H1 (cell line): ENCODE data around the gene TSEN2. TPM values are rescaled to one million over a fixed set of nuclear protein-coding genes. Genes with fewer than 3 reads are reported as not detected.

Experiments
- CTCF ChIA-PET: fragments of 300-600 bp; sonication (Branson Sonifier 250); formaldehyde crosslinking; loops from one replicate; lab custom pipeline; 2021; ENCODE audit not compliant: partially characterized antibody; lab: Charles Lee
- POLR2A ChIA-PET: fragments of 300-600 bp; sonication (Branson Sonifier 250); formaldehyde crosslinking; loops from one replicate; lab custom pipeline; 2021; ENCODE audit warnings: inconsistent platforms; ENCODE audit not compliant: partially characterized antibody; lab: Charles Lee
- DNase-seq, 2 experiments: peaks; one replicate each; pipeline versions ENCODE4 v3.0.0 to v3.0.0-alpha.2; 2010 to 2022; ENCODE audit warnings: low spot score in 2 of 2, low read depth in 1 of 2, mixed read lengths in 1 of 2
- FAIRE-seq: peaks from 2 replicates; lab custom pipeline; 2011; peaks lifted over from hg19 to GRCh38; lab: Jason Lieb, UNC
- H2AFZ ChIP-seq: 2 replicates; pipeline ENCODE4 v1.8.1; 2012; ENCODE audit warnings: low read length, inconsistent platforms
- H2AK5ac ChIP-seq: 2 replicates; pipeline ENCODE4 v1.6.1; 2013; ENCODE audit warnings: low read depth, low read length
- H2BK120ac ChIP-seq: replicated peaks from 2 replicates; pipeline ENCODE3; 2013; ENCODE audit warnings: low read depth, low read length, inconsistent platforms
- H2BK12ac ChIP-seq: 2 replicates; pipeline ENCODE4 v1.6.1; 2013; ENCODE audit warnings: low read depth, low read length
- H2BK15ac ChIP-seq: 2 replicates; pipeline ENCODE4 v1.6.1; 2013; ENCODE audit warnings: low read length
- H2BK20ac ChIP-seq: 2 replicates; pipeline ENCODE4 v1.6.1; 2013; ENCODE audit warnings: low read length
- H2BK5ac ChIP-seq: 2 replicates; pipeline ENCODE4 v1.6.1; 2013; ENCODE audit warnings: low read depth, low read length
- H3K14ac ChIP-seq: 2 replicates; pipeline ENCODE4 v1.6.1; 2013; ENCODE audit warnings: inconsistent platforms; ENCODE audit not compliant: insufficient read length
- H3K18ac ChIP-seq: 2 replicates; pipeline ENCODE4 v1.6.1; 2013; ENCODE audit warnings: low read length; ENCODE audit errors: extremely low read depth
- H3K23ac ChIP-seq: 2 replicates; pipeline ENCODE4 v1.6.1; 2013; ENCODE audit warnings: inconsistent platforms; ENCODE audit not compliant: insufficient read length
- H3K23me2 ChIP-seq: 2 replicates; pipeline ENCODE4 v1.6.1; 2013; ENCODE audit warnings: low read depth, low read length
- H3K27ac ChIP-seq: 2 replicates; pipeline ENCODE4 v1.6.1; 2011; ENCODE audit warnings: low read depth, low read length, inconsistent platforms
- H3K27me3 ChIP-seq, 4 experiments: replicated peaks in 1 of 4; 1 replicate in 1 of 4; 2 replicates in 3 of 4; pipeline versions ENCODE4 v1.6.1 to v1.8.1; 2011 to 2013; ENCODE audit warnings: low read length in 3 of 4, mild to moderate bottlenecking in 3 of 4, inconsistent platforms in 2 of 4, mixed read lengths in 2 of 4, moderate library complexity in 1 of 4; ENCODE audit not compliant: control insufficient read depth in 3 of 4, insufficient read depth in 3 of 4; ENCODE audit errors: extremely low read depth in 1 of 4
- H3K36me3 ChIP-seq, 4 experiments: 2 replicates each; pipeline versions ENCODE4 v1.6.1 to v1.8.1; 2011 to 2013; ENCODE audit warnings: mild to moderate bottlenecking in 4 of 4, low read length in 3 of 4, moderate library complexity in 2 of 4, control low read depth in 1 of 4, inconsistent platforms in 1 of 4; ENCODE audit not compliant: insufficient read depth in 4 of 4, control insufficient read depth in 2 of 4
- H3K4ac ChIP-seq: replicated peaks from 2 replicates; pipeline ENCODE3; 2013; ENCODE audit warnings: low read length, low read depth, mixed read lengths, inconsistent platforms; ENCODE audit not compliant: insufficient read length
- H3K4me1 ChIP-seq, 4 experiments: replicated peaks in 1 of 4; 1 replicate in 1 of 4; 2 replicates in 3 of 4; pipeline versions ENCODE4 v1.6.1 to v1.8.1; 2011 to 2013; ENCODE audit warnings: low read length in 3 of 4, inconsistent platforms in 2 of 4, mixed read lengths in 1 of 4; ENCODE audit not compliant: insufficient read depth in 4 of 4, control insufficient read depth in 3 of 4
- H3K4me2 ChIP-seq, 2 experiments: 2 replicates each; pipeline versions ENCODE4 v1.6.1 to v1.8.1; 2011 to 2013; ENCODE audit warnings: low read depth in 2 of 2, low read length in 2 of 2, control low read depth in 1 of 2, inconsistent platforms in 1 of 2, mild to moderate bottlenecking in 1 of 2; ENCODE audit not compliant: insufficient read depth in 1 of 2
- H3K4me3 ChIP-seq, 4 experiments: fragments of 200-600, 300-600 bp in 1 of 4; sonication (generic), shearing (Covaris generic), sonication (Bioruptor Twin) in 1 of 4; 2 replicates each; pipeline versions ENCODE4 v1.5.1 to v1.8.1; 2011 to 2016; ENCODE audit warnings: low read length in 4 of 4, low read depth in 3 of 4, control low read depth in 2 of 4, inconsistent platforms in 2 of 4, mild to moderate bottlenecking in 2 of 4, mixed read lengths in 1 of 4, moderate library complexity in 1 of 4; ENCODE audit not compliant: insufficient read depth in 2 of 4; ENCODE audit errors: extremely low read depth in 1 of 4
- H3K56ac ChIP-seq: replicated peaks from 2 replicates; pipeline ENCODE3; 2013; ENCODE audit warnings: low read depth, mild to moderate bottlenecking, mixed read lengths, low read length, inconsistent platforms; ENCODE audit not compliant: insufficient read length
- H3K79me1 ChIP-seq: 2 replicates; pipeline ENCODE4 v1.6.1; 2013; ENCODE audit warnings: low read depth, low read length, control low read depth
- H3K79me2 ChIP-seq, 2 experiments: 2 replicates each; pipeline versions ENCODE4 v1.6.1 to v1.8.1; 2012 to 2013; ENCODE audit warnings: low read length in 2 of 2, mild to moderate bottlenecking in 2 of 2, inconsistent platforms in 1 of 2; ENCODE audit not compliant: insufficient read depth in 2 of 2, control insufficient read depth in 1 of 2
- H3K9ac ChIP-seq, 4 experiments: replicated peaks in 1 of 4; 1 replicate in 1 of 4; 2 replicates in 3 of 4; pipeline versions ENCODE4 v1.6.1 to v1.8.1; 2011 to 2013; ENCODE audit warnings: low read depth in 3 of 4, low read length in 3 of 4, control low read depth in 2 of 4, mild to moderate bottlenecking in 2 of 4, moderate library complexity in 2 of 4, inconsistent platforms in 1 of 4; ENCODE audit errors: extremely low read depth in 1 of 4
- H3K9me3 ChIP-seq, 2 experiments: 2 replicates each; pipeline versions ENCODE4 v1.6.1 to v1.8.1; 2012 to 2013; ENCODE audit warnings: mild to moderate bottlenecking in 2 of 2, moderate library complexity in 2 of 2, control low read depth in 1 of 2, inconsistent platforms in 1 of 2, low read depth in 1 of 2, low read length in 1 of 2, mixed read lengths in 1 of 2; ENCODE audit not compliant: insufficient read depth in 2 of 2
- H4K20me1 ChIP-seq, 2 experiments: replicated peaks in 1 of 2; 2 replicates each; pipeline versions ENCODE3 to v1.8.1; 2011 to 2013; ENCODE audit warnings: inconsistent platforms in 2 of 2, low read length in 2 of 2, mild to moderate bottlenecking in 1 of 2; ENCODE audit not compliant: insufficient read depth in 2 of 2, control insufficient read depth in 1 of 2
- H4K5ac ChIP-seq: 2 replicates; pipeline ENCODE4 v1.6.1; 2013; ENCODE audit warnings: low read length, low read depth, mixed read lengths, inconsistent platforms; ENCODE audit not compliant: insufficient read length
- H4K8ac ChIP-seq: 2 replicates; pipeline ENCODE4 v1.8.0; 2013; ENCODE audit warnings: mild to moderate bottlenecking, moderate library complexity, low read length, inconsistent platforms; ENCODE audit not compliant: insufficient read depth; ENCODE audit errors: extremely low read depth
- H4K91ac ChIP-seq: replicated peaks from 2 replicates; pipeline ENCODE3; 2013; ENCODE audit warnings: low read length, mixed read lengths, inconsistent platforms; ENCODE audit not compliant: insufficient read length
- CTBP2 ChIP-seq: IDR thresholded peaks from 2 replicates; pipeline ENCODE4 v1.7.0; 2011; ENCODE audit warnings: borderline replicate concordance, mild to moderate bottlenecking, moderate library complexity, mixed read lengths, low read length; ENCODE audit not compliant: insufficient read depth, insufficient read length
- EZH2 ChIP-seq: fragments of 200-600 bp; sonication (generic); IDR thresholded peaks from 2 replicates; pipeline ENCODE4 v1.7.1; 2012; ENCODE audit warnings: low read depth, mild to moderate bottlenecking, moderate library complexity, low read length, inconsistent platforms; ENCODE audit not compliant: severe bottlenecking
- JUND ChIP-seq: IDR thresholded peaks from 2 replicates; pipeline ENCODE4 v1.6.1; 2011; ENCODE audit warnings: mild to moderate bottlenecking, improper control_type of control experiment, low read length
- PHF8 ChIP-seq: fragments of 200-600 bp; sonication (generic); conservative IDR thresholded peaks from 2 replicates; pipeline ENCODE4 v1.7.1; 2012; ENCODE audit warnings: low read depth, mild to moderate bottlenecking, inconsistent platforms, low read length, moderate library complexity
- POLR2AphosphoS5 ChIP-seq: IDR thresholded peaks from 2 replicates; pipeline ENCODE4 v1.6.1; 2011; ENCODE audit warnings: low read depth, low read length
- WGBS, 2 experiments: shearing (Covaris generic) in 1 of 2; methylation state at CpG; one replicate each; pipeline versions ENCODE4 v1.1.6 to v1.1.7; 2013 to 2015; ENCODE audit warnings: low lambda C conversion rate in 2 of 2, mixed read lengths in 2 of 2, inconsistent platforms in 1 of 2, low coverage in 1 of 2, missing lambda C conversion rate in 1 of 2; ENCODE audit not compliant: insufficient replicate concordance in 2 of 2, insufficient coverage in 1 of 2, insufficient read length in 1 of 2; ENCODE audit errors: extremely low coverage in 1 of 2, missing lambda C conversion rate in 1 of 2; 5-methylcytosine and 5-hydroxymethylcytosine counted together
- polyA plus RNA-seq, 7 experiments: library from polyadenylated mRNA; depleted of rRNA in 3 of 7; stranded (reverse) in 5 of 7; unstranded in 2 of 7; fragments of >200 nt in 5 of 7; fragments of 200-250 nt in 2 of 7; gene quantifications; 1 replicate in 5 of 7; 2 replicates in 1 of 7; 4 replicates in 1 of 7; pipeline versions ENCODE4 v1.2.1 to v1.2.3, GENCODE V29; 2011 to 2013; ENCODE audit warnings: missing spikeins in 2 of 7, mixed read lengths in 2 of 7
- total RNA-seq: library from RNA; stranded (reverse); fragmentation: NEBNext Ultra II Directional; extraction: Animal tissue kit (Norgen Biotek cat#: 25700); gene quantifications from 2 replicates; pipeline ENCODE4 v1.2.1, GENCODE V29; 2021

TSEN2 gene
- total and polyA plus RNA-seq, 2 of the 8 experiments (the other 6 are each of a cell fraction or from before 2014, with no cell fraction given), result 16.1 to 22.4 TPM

DNA sequence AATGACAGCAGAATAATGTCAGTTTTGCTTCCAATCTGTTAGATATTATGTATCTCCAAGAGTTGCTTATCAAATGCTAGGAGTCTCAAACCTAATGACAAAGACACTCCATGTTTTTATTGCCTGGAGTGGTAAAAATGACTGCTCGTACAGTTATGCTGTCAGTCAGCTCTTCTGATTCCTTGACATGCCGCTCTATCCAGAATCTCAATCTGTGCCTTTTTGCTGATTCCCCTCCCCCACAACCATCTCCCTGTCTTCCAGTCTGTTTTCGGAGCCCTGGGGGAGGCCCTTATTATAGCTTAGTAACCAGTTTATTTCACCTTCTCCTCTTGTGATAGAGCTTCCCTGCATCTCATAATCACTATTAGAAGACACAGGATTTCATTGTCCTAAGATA lies 75.2 kb downstream of the TSEN2 start:
- no peak overlapping the region for H2BK120ac ChIP-seq
- no peak overlapping the region for H2BK5ac ChIP-seq
- H3K79me1 ChIP-seq, result peaks cover 6% of the 10 kb centered on the region; the same call in 1 of the 2 replicates
- 86% methylated on average over 3 of the region's 3 CpGs; no CpG with 5 or more reads in 1 of the 2 experiments for WGBS, 2 experiments
- H2AK5ac ChIP-seq, result no peak overlapping the region
- H3K9me3 ChIP-seq, result no peaks in the 10 kb centered on the region
- H3K23me2 ChIP-seq, result peaks cover 7% of the 10 kb centered on the region
- DNase-seq (no peak), FAIRE-seq (no peak)
- H2AFZ ChIP-seq, result no peak overlapping the region
- H3K36me3 ChIP-seq, result no peaks in the 10 kb centered on the region
- H4K8ac ChIP-seq, result no peak overlapping the region
- ChIA-PET CTCF (interaction anchor here (0.6 to 1.4 kb wide), 3 partner anchors 18 to 826 kb away, joined by 3 read pairs; partner anchors contain the start of gene RAF1), POLR2A (interaction anchor here (1.2 to 1.3 kb wide), 3 partner anchors 17 to 104 kb away, joined by 3 to 4 read pairs (median 3); partner anchors contain the start of gene RAF1)
- H2BK15ac ChIP-seq, result no peak overlapping the region
- H3K4me3 ChIP-seq, result no peak overlapping the region
- no peak overlapping the region for H3K14ac ChIP-seq
- no peak overlapping the region for H2BK12ac ChIP-seq
- no peak overlapping the region for H3K4ac ChIP-seq
- no peak for TF ChIP-seq POLR2AphosphoS5
- TF ChIP-seq PHF8, result no peak
- TF ChIP-seq EZH2, result no peak
- TF ChIP-seq CTBP2, result no peak
- TF ChIP-seq JUND, result no peak
- no peak overlapping the region for H3K18ac ChIP-seq
- no peak overlapping the region for H3K27ac ChIP-seq
- H2BK20ac ChIP-seq, result no peak overlapping the region
- H4K20me1 ChIP-seq, result peaks cover 4 to 26% of the 10 kb centered on the region in 2 experiments
- 0 out of 4 replicates have a peak overlapping the region, but pooled peaks of 1 of the 2 experiments have one; percentile 13 for H3K4me2 ChIP-seq
- H4K91ac ChIP-seq, result no peak overlapping the region
- peaks cover 21 to 70% of the 10 kb centered on the region in 2 experiments for H3K79me2 ChIP-seq
- peaks cover 0 to 9% (median 4%) of the 10 kb centered on the region in 4 experiments; a peak in 4 of 7 replicates for H3K4me1 ChIP-seq
- H3K27me3 ChIP-seq, result no peaks in the 10 kb centered on the region
- no peak overlapping the region for H4K5ac ChIP-seq
- no peak overlapping the region for H3K23ac ChIP-seq
- no peak overlapping the region for H3K9ac ChIP-seq
- no peak overlapping the region for H3K56ac ChIP-seq
